Keratinocyte (primary cell): ENCODE results near the gene TBX3. TPM values are rescaled to one million over a fixed set of nuclear protein-coding genes. Genes with fewer than 3 reads are reported as not detected.
A peak's percentile ranks its signal among the peaks of the same experiment; 100 is the strongest.

ENCODE experiments used
- DNase-seq: peaks from one replicate; pipeline ENCODE4 v3.0.0-alpha.2; 2011; ENCODE audit warnings: low read depth, missing footprints, low spot score
- FAIRE-seq: peaks from 2 replicates; lab custom pipeline; 2011; peaks lifted over from hg19 to GRCh38; lab: Jason Lieb, UNC
- H2AFZ ChIP-seq: 2 replicates; pipeline ENCODE4 v1.6.0; 2012; ENCODE audit warnings: low read length, control low read depth, inconsistent platforms; ENCODE audit not compliant: control insufficient read depth
- H3K27ac ChIP-seq: 2 replicates; pipeline ENCODE4 v1.5.1; 2011; ENCODE audit warnings: low read length; ENCODE audit not compliant: control insufficient read depth, insufficient read depth
- H3K27me3 ChIP-seq: 3 replicates; pipeline ENCODE4 v1.6.0; 2011; ENCODE audit warnings: low read length; ENCODE audit not compliant: control insufficient read depth, insufficient read depth; ENCODE audit errors: extremely low read depth
- H3K36me3 ChIP-seq, 2 experiments: 2 replicates in 1 of 2; 3 replicates in 1 of 2; pipeline ENCODE4 v1.5.1; 2011; ENCODE audit warnings: low read length in 2 of 2, mild to moderate bottlenecking in 1 of 2; ENCODE audit not compliant: control insufficient read depth in 2 of 2, insufficient read depth in 2 of 2; ENCODE audit errors: extremely low read depth in 1 of 2
- H3K4me1 ChIP-seq: 3 replicates; pipeline ENCODE4 v1.5.1; 2011; ENCODE audit warnings: low read length; ENCODE audit not compliant: control insufficient read depth, insufficient read depth; ENCODE audit errors: extremely low read depth
- H3K4me2 ChIP-seq: 3 replicates; pipeline ENCODE4 v1.6.0; 2011; ENCODE audit warnings: low read depth, low read length; ENCODE audit not compliant: control insufficient read depth, insufficient read depth; ENCODE audit errors: extremely low read depth
- H3K4me3 ChIP-seq, 3 experiments: fragments of 200-600 bp in 1 of 3; sonication (generic) in 1 of 3; 2 replicates in 2 of 3; 3 replicates in 1 of 3; pipeline ENCODE4 v1.5.1; 2011 to 2016; ENCODE audit warnings: low read length in 3 of 3, mild to moderate bottlenecking in 3 of 3, control low read depth in 2 of 3, inconsistent platforms in 1 of 3, low read depth in 1 of 3, mixed read lengths in 1 of 3, mixed run types in 1 of 3, moderate library complexity in 1 of 3; ENCODE audit not compliant: control insufficient read depth in 2 of 3, insufficient read depth in 2 of 3; ENCODE audit errors: extremely low read depth in 1 of 3
- H3K79me2 ChIP-seq: 2 replicates; pipeline ENCODE4 v1.6.0; 2012; ENCODE audit warnings: low read length; ENCODE audit not compliant: control insufficient read depth, insufficient read depth
- H3K9ac ChIP-seq: 3 replicates; pipeline ENCODE4 v1.6.0; 2011; ENCODE audit warnings: low read length; ENCODE audit not compliant: control insufficient read depth, insufficient read depth; ENCODE audit errors: extremely low read depth
- H3K9me1 ChIP-seq: 3 replicates; pipeline ENCODE4 v1.6.0; 2011; ENCODE audit warnings: low read length; ENCODE audit not compliant: control insufficient read depth, insufficient read depth; ENCODE audit errors: extremely low read depth
- H3K9me3 ChIP-seq: 2 replicates; pipeline ENCODE4 v1.5.1; 2012; ENCODE audit warnings: low read depth, low read length; ENCODE audit not compliant: control insufficient read depth
- H4K20me1 ChIP-seq: 3 replicates; pipeline ENCODE4 v1.6.0; 2011; ENCODE audit warnings: low read length; ENCODE audit not compliant: control insufficient read depth, insufficient read depth; ENCODE audit errors: extremely low read depth
- CTCF ChIP-seq, 3 experiments: IDR thresholded peaks in 1 of 3; conservative IDR thresholded peaks in 1 of 3; optimal IDR thresholded peaks in 1 of 3; 2 replicates in 2 of 3; 3 replicates in 1 of 3; pipeline versions ENCODE3 to v1.5.1; 2011; ENCODE audit warnings: low read length in 3 of 3, mild to moderate bottlenecking in 3 of 3, moderate library complexity in 2 of 3, control low read depth in 1 of 3, inconsistent platforms in 1 of 3; ENCODE audit not compliant: insufficient read depth in 2 of 3; ENCODE audit errors: extremely low read depth in 1 of 3
- EZH2 ChIP-seq: IDR thresholded peaks from one replicate; pipeline ENCODE4 v1.6.1; 2012; ENCODE audit warnings: inconsistent platforms, mild to moderate bottlenecking, low read length, moderate library complexity
- dilution Hi-C: fragments of 300-500 bp; cut with MboI; formaldehyde crosslinking; loops from one replicate; pipeline ENCODE4 v1.7.0; 2020; ENCODE audit warnings: low sequenced_read_pairs; ENCODE audit not compliant: extremely low pct_ligation_motif_present
- polyA plus RNA-seq, 5 experiments: library from polyadenylated mRNA; depleted of rRNA in 3 of 5; stranded (reverse) in 3 of 5; stranded (forward) in 1 of 5; unstranded in 1 of 5; fragments of >200 nt; gene quantifications; 1 replicate in 1 of 5; 2 replicates in 3 of 5; 3 replicates in 1 of 5; pipeline versions ENCODE4 v1.2.1 to v1.2.3, GENCODE V29; 2011 to 2012; ENCODE audit warnings: missing spikeins in 2 of 5, low read depth in 1 of 5, low replicate concordance in 1 of 5

Gene TBX3
- polyA plus RNA-seq, 1 donor (not counting 4 experiments of a cell fraction or from before 2014, with no cell fraction given) = 7.8 TPM

GRCh38 chr12:114701553-114701952 lies 17.6 kb upstream of the TBX3 start:
- Histone ChIP-seq H3K9me3 (no peaks in the 10 kb centered on the region), H2AFZ (no peak overlapping the region), H3K4me1 (no peaks in the 10 kb centered on the region), H3K9ac (no peak overlapping the region), H3K4me3 (no peak overlapping the region), H3K36me3 (no peaks in the 10 kb centered on the region), H3K79me2 (no peaks in the 10 kb centered on the region), H3K27ac (no peak overlapping the region), H4K20me1 (no peaks in the 10 kb centered on the region), H3K9me1 (no peaks in the 10 kb centered on the region), H3K27me3 (peaks cover 47% of the 10 kb centered on the region), H3K4me2 (no peak overlapping the region)
- FAIRE-seq = no peak
- no peak for DNase-seq
- dilution Hi-C loops = no loop called here
- TF ChIP-seq CTCF (optimal IDR thresholded peaks at IDR 0.05 in 1 of 3, IDR thresholded peaks at IDR 0.05 in 1 of 3, conservative IDR thresholded peaks at IDR 0.05 in 1 of 3; ENCODE audit: extremely low read depth in 1 of 3, insufficient read depth in 2 of 3, low read length in 3 of 3) = no peak
- TF ChIP-seq EZH2 = no peak

- no peaks in the 10 kb centered on the region for H3K36me3 ChIP-seq
- H3K4me3 ChIP-seq = no peak overlapping the region
- no peaks in the 10 kb centered on the region for H3K4me1 ChIP-seq
- no peak overlapping the region for H3K27ac ChIP-seq
- H3K9ac ChIP-seq = no peak overlapping the region
- no peaks in the 10 kb centered on the region for H3K9me1 ChIP-seq
- FAIRE-seq = peak; percentile 23
- DNase-seq = no peak
- H3K27me3 ChIP-seq = peaks cover 47% of the 10 kb centered on the region
- H2AFZ ChIP-seq = no peak overlapping the region
- H4K20me1 ChIP-seq = no peaks in the 10 kb centered on the region
- H3K4me2 ChIP-seq = no peak overlapping the region
- dilution Hi-C loops = no loop called here
- no peak for TF ChIP-seq CTCF (optimal IDR thresholded peaks at IDR 0.05 in 1 of 3, IDR thresholded peaks at IDR 0.05 in 1 of 3, conservative IDR thresholded peaks at IDR 0.05 in 1 of 3; ENCODE audit: extremely low read depth in 1 of 3, insufficient read depth in 2 of 3, low read length in 3 of 3)
- TF ChIP-seq EZH2 = no peak
- no peaks in the 10 kb centered on the region for H3K79me2 ChIP-seq
- H3K9me3 ChIP-seq = no peaks in the 10 kb centered on the region
Observed at GRCh38 chr12:114701104-114701414, 17.1 kb upstream of the TBX3 start.
